H1 (cell line): ENCODE data around the gene COL2A1. TPM values are rescaled to one million over a fixed set of nuclear protein-coding genes. Genes with fewer than 3 reads are reported as not detected.
A peak's percentile ranks its signal among the peaks of the same experiment; 100 is the strongest.

Source experiments
- CTCF ChIA-PET: fragments of 300-600 bp; sonication (Branson Sonifier 250); formaldehyde crosslinking; loops from one replicate; lab custom pipeline; 2021; ENCODE audit not compliant: partially characterized antibody; lab: Charles Lee
- POLR2A ChIA-PET: fragments of 300-600 bp; sonication (Branson Sonifier 250); formaldehyde crosslinking; loops from one replicate; lab custom pipeline; 2021; ENCODE audit warnings: inconsistent platforms; ENCODE audit not compliant: partially characterized antibody; lab: Charles Lee
- DNase-seq, 2 experiments: peaks; one replicate each; pipeline versions ENCODE4 v3.0.0 to v3.0.0-alpha.2; 2010 to 2022; ENCODE audit warnings: low spot score in 2 of 2, low read depth in 1 of 2, mixed read lengths in 1 of 2
- FAIRE-seq: peaks from 2 replicates; lab custom pipeline; 2011; peaks lifted over from hg19 to GRCh38; lab: Jason Lieb, UNC
- H2AFZ ChIP-seq: 2 replicates; pipeline ENCODE4 v1.8.1; 2012; ENCODE audit warnings: low read length, inconsistent platforms
- H2AK5ac ChIP-seq: 2 replicates; pipeline ENCODE4 v1.6.1; 2013; ENCODE audit warnings: low read depth, low read length
- H2BK120ac ChIP-seq: replicated peaks from 2 replicates; pipeline ENCODE3; 2013; ENCODE audit warnings: low read depth, low read length, inconsistent platforms
- H2BK12ac ChIP-seq: 2 replicates; pipeline ENCODE4 v1.6.1; 2013; ENCODE audit warnings: low read depth, low read length
- H2BK15ac ChIP-seq: 2 replicates; pipeline ENCODE4 v1.6.1; 2013; ENCODE audit warnings: low read length
- H2BK20ac ChIP-seq: 2 replicates; pipeline ENCODE4 v1.6.1; 2013; ENCODE audit warnings: low read length
- H2BK5ac ChIP-seq: 2 replicates; pipeline ENCODE4 v1.6.1; 2013; ENCODE audit warnings: low read depth, low read length
- H3K14ac ChIP-seq: 2 replicates; pipeline ENCODE4 v1.6.1; 2013; ENCODE audit warnings: inconsistent platforms; ENCODE audit not compliant: insufficient read length
- H3K18ac ChIP-seq: 2 replicates; pipeline ENCODE4 v1.6.1; 2013; ENCODE audit warnings: low read length; ENCODE audit errors: extremely low read depth
- H3K23ac ChIP-seq: 2 replicates; pipeline ENCODE4 v1.6.1; 2013; ENCODE audit warnings: inconsistent platforms; ENCODE audit not compliant: insufficient read length
- H3K23me2 ChIP-seq: 2 replicates; pipeline ENCODE4 v1.6.1; 2013; ENCODE audit warnings: low read depth, low read length
- H3K27ac ChIP-seq: 2 replicates; pipeline ENCODE4 v1.6.1; 2011; ENCODE audit warnings: low read depth, low read length, inconsistent platforms
- H3K27me3 ChIP-seq, 4 experiments: replicated peaks in 1 of 4; 1 replicate in 1 of 4; 2 replicates in 3 of 4; pipeline versions ENCODE4 v1.6.1 to v1.8.1; 2011 to 2013; ENCODE audit warnings: low read length in 3 of 4, mild to moderate bottlenecking in 3 of 4, inconsistent platforms in 2 of 4, mixed read lengths in 2 of 4, moderate library complexity in 1 of 4; ENCODE audit not compliant: control insufficient read depth in 3 of 4, insufficient read depth in 3 of 4; ENCODE audit errors: extremely low read depth in 1 of 4
- H3K36me3 ChIP-seq, 4 experiments: 2 replicates each; pipeline versions ENCODE4 v1.6.1 to v1.8.1; 2011 to 2013; ENCODE audit warnings: mild to moderate bottlenecking in 4 of 4, low read length in 3 of 4, moderate library complexity in 2 of 4, control low read depth in 1 of 4, inconsistent platforms in 1 of 4; ENCODE audit not compliant: insufficient read depth in 4 of 4, control insufficient read depth in 2 of 4
- H3K4ac ChIP-seq: replicated peaks from 2 replicates; pipeline ENCODE3; 2013; ENCODE audit warnings: low read length, low read depth, mixed read lengths, inconsistent platforms; ENCODE audit not compliant: insufficient read length
- H3K4me1 ChIP-seq, 4 experiments: replicated peaks in 1 of 4; 1 replicate in 1 of 4; 2 replicates in 3 of 4; pipeline versions ENCODE4 v1.6.1 to v1.8.1; 2011 to 2013; ENCODE audit warnings: low read length in 3 of 4, inconsistent platforms in 2 of 4, mixed read lengths in 1 of 4; ENCODE audit not compliant: insufficient read depth in 4 of 4, control insufficient read depth in 3 of 4
- H3K4me2 ChIP-seq, 2 experiments: 2 replicates each; pipeline versions ENCODE4 v1.6.1 to v1.8.1; 2011 to 2013; ENCODE audit warnings: low read depth in 2 of 2, low read length in 2 of 2, control low read depth in 1 of 2, inconsistent platforms in 1 of 2, mild to moderate bottlenecking in 1 of 2; ENCODE audit not compliant: insufficient read depth in 1 of 2
- H3K4me3 ChIP-seq, 4 experiments: fragments of 200-600, 300-600 bp in 1 of 4; sonication (generic), shearing (Covaris generic), sonication (Bioruptor Twin) in 1 of 4; 2 replicates each; pipeline versions ENCODE4 v1.5.1 to v1.8.1; 2011 to 2016; ENCODE audit warnings: low read length in 4 of 4, low read depth in 3 of 4, control low read depth in 2 of 4, inconsistent platforms in 2 of 4, mild to moderate bottlenecking in 2 of 4, mixed read lengths in 1 of 4, moderate library complexity in 1 of 4; ENCODE audit not compliant: insufficient read depth in 2 of 4; ENCODE audit errors: extremely low read depth in 1 of 4
- H3K56ac ChIP-seq: replicated peaks from 2 replicates; pipeline ENCODE3; 2013; ENCODE audit warnings: low read depth, mild to moderate bottlenecking, mixed read lengths, low read length, inconsistent platforms; ENCODE audit not compliant: insufficient read length
- H3K79me1 ChIP-seq: 2 replicates; pipeline ENCODE4 v1.6.1; 2013; ENCODE audit warnings: low read depth, low read length, control low read depth
- H3K79me2 ChIP-seq, 2 experiments: 2 replicates each; pipeline versions ENCODE4 v1.6.1 to v1.8.1; 2012 to 2013; ENCODE audit warnings: low read length in 2 of 2, mild to moderate bottlenecking in 2 of 2, inconsistent platforms in 1 of 2; ENCODE audit not compliant: insufficient read depth in 2 of 2, control insufficient read depth in 1 of 2
- H3K9ac ChIP-seq, 4 experiments: replicated peaks in 1 of 4; 1 replicate in 1 of 4; 2 replicates in 3 of 4; pipeline versions ENCODE4 v1.6.1 to v1.8.1; 2011 to 2013; ENCODE audit warnings: low read depth in 3 of 4, low read length in 3 of 4, control low read depth in 2 of 4, mild to moderate bottlenecking in 2 of 4, moderate library complexity in 2 of 4, inconsistent platforms in 1 of 4; ENCODE audit errors: extremely low read depth in 1 of 4
- H3K9me3 ChIP-seq, 2 experiments: 2 replicates each; pipeline versions ENCODE4 v1.6.1 to v1.8.1; 2012 to 2013; ENCODE audit warnings: mild to moderate bottlenecking in 2 of 2, moderate library complexity in 2 of 2, control low read depth in 1 of 2, inconsistent platforms in 1 of 2, low read depth in 1 of 2, low read length in 1 of 2, mixed read lengths in 1 of 2; ENCODE audit not compliant: insufficient read depth in 2 of 2
- H4K20me1 ChIP-seq, 2 experiments: replicated peaks in 1 of 2; 2 replicates each; pipeline versions ENCODE3 to v1.8.1; 2011 to 2013; ENCODE audit warnings: inconsistent platforms in 2 of 2, low read length in 2 of 2, mild to moderate bottlenecking in 1 of 2; ENCODE audit not compliant: insufficient read depth in 2 of 2, control insufficient read depth in 1 of 2
- H4K5ac ChIP-seq: 2 replicates; pipeline ENCODE4 v1.6.1; 2013; ENCODE audit warnings: low read length, low read depth, mixed read lengths, inconsistent platforms; ENCODE audit not compliant: insufficient read length
- H4K8ac ChIP-seq: 2 replicates; pipeline ENCODE4 v1.8.0; 2013; ENCODE audit warnings: mild to moderate bottlenecking, moderate library complexity, low read length, inconsistent platforms; ENCODE audit not compliant: insufficient read depth; ENCODE audit errors: extremely low read depth
- H4K91ac ChIP-seq: replicated peaks from 2 replicates; pipeline ENCODE3; 2013; ENCODE audit warnings: low read length, mixed read lengths, inconsistent platforms; ENCODE audit not compliant: insufficient read length
- EZH2 ChIP-seq: fragments of 200-600 bp; sonication (generic); IDR thresholded peaks from 2 replicates; pipeline ENCODE4 v1.7.1; 2012; ENCODE audit warnings: low read depth, mild to moderate bottlenecking, moderate library complexity, low read length, inconsistent platforms; ENCODE audit not compliant: severe bottlenecking
- SIN3A ChIP-seq, 2 experiments: IDR thresholded peaks in 1 of 2; conservative IDR thresholded peaks in 1 of 2; 2 replicates each; pipeline ENCODE4 v1.6.1; 2011 to 2012; ENCODE audit warnings: low read length in 2 of 2, improper control_type of control experiment in 1 of 2, low read depth in 1 of 2, mild to moderate bottlenecking in 1 of 2
- WGBS, 2 experiments: shearing (Covaris generic) in 1 of 2; methylation state at CpG; one replicate each; pipeline versions ENCODE4 v1.1.6 to v1.1.7; 2013 to 2015; ENCODE audit warnings: low lambda C conversion rate in 2 of 2, mixed read lengths in 2 of 2, inconsistent platforms in 1 of 2, low coverage in 1 of 2, missing lambda C conversion rate in 1 of 2; ENCODE audit not compliant: insufficient replicate concordance in 2 of 2, insufficient coverage in 1 of 2, insufficient read length in 1 of 2; ENCODE audit errors: extremely low coverage in 1 of 2, missing lambda C conversion rate in 1 of 2; 5-methylcytosine and 5-hydroxymethylcytosine counted together
- polyA plus RNA-seq, 7 experiments: library from polyadenylated mRNA; depleted of rRNA in 3 of 7; stranded (reverse) in 5 of 7; unstranded in 2 of 7; fragments of >200 nt in 5 of 7; fragments of 200-250 nt in 2 of 7; gene quantifications; 1 replicate in 5 of 7; 2 replicates in 1 of 7; 4 replicates in 1 of 7; pipeline versions ENCODE4 v1.2.1 to v1.2.3, GENCODE V29; 2011 to 2013; ENCODE audit warnings: missing spikeins in 2 of 7, mixed read lengths in 2 of 7
- total RNA-seq: library from RNA; stranded (reverse); fragmentation: NEBNext Ultra II Directional; extraction: Animal tissue kit (Norgen Biotek cat#: 25700); gene quantifications from 2 replicates; pipeline ENCODE4 v1.2.1, GENCODE V29; 2021

COL2A1 gene
- total and polyA plus RNA-seq, 2 of the 8 experiments (the other 6 are each of a cell fraction or from before 2014, with no cell fraction given) = 4.2 to 14.6 TPM

DNA sequence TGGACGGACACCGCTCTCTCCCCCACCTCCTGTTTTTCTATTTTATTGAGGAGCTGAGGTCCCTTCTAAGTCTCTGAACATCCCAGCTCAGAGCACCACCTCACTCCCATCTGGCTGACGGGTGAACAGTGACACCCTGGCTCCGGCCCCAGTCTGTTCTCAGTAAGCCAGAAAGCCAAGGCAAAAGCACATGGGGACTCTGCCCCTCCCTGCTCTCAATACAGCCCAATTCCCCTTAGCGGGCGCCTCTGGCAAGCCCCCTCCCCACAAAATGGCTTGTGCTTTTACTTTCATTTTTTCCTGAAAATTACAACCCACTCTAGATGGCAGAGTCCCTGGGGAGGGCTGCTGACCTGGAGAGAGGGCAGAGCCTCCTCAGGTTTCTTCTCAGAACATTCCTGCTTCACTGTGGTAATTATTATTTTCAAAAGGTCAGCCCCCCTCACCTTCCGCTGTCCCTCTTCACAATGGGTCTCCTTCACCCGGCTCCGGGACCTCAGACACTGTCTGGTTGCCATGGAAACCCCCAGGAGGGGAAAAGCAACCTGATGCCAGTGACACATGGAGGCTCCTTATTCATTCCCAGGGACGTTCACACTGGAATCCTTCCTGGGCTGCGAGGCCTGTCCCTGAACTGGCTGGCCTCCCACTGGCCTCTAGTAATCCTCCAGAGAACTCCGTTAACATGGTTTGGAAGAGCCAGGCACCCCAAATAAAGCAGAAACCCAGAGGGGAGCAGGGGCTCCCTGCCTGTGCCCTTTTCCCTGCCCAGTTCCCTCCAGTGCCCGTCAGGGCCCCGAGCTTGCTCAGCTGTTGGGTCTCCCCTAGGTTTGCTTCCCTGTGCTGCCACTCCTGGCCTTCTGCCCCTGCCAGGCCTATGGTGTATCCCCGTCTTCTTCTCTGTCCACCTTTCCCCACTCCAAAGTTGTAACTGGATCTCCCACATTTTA lies 15.9 kb downstream of the COL2A1 start:
- no peaks in the 10 kb centered on the region for H3K36me3 ChIP-seq
- DNase-seq (peak in 1 of 2 experiments; percentile 60), FAIRE-seq (no peak)
- no peak overlapping the region for H2AFZ ChIP-seq
- H4K91ac ChIP-seq = no peak overlapping the region
- no peaks in the 10 kb centered on the region for H3K79me1 ChIP-seq
- no peak overlapping the region for H3K4ac ChIP-seq
- no peak overlapping the region for H2BK120ac ChIP-seq
- H3K56ac ChIP-seq = no peak overlapping the region
- H2AK5ac ChIP-seq = no peak overlapping the region
- H3K4me1 ChIP-seq = peaks cover 0 to 7% (median 3%) of the 10 kb centered on the region in 4 experiments; a peak in 4 of 7 replicates
- WGBS, 2 experiments = 63% methylated on average over 15 of the region's 15 CpGs; no CpG with 5 or more reads in 1 of the 2 experiments
- H4K8ac ChIP-seq = no peak overlapping the region; the same call in 1 of the 2 replicates
- CTCF ChIA-PET = interaction anchor here (1.1 to 1.5 kb wide), 2 partner anchors 25 to 42 kb away, joined by 3 to 9 read pairs; partner anchors contain the start of gene TMEM106C
- no peak overlapping the region for H2BK12ac ChIP-seq
- no peak overlapping the region for H3K9ac ChIP-seq
- H3K4me2 ChIP-seq = peak overlapping the region; percentile 15 to 16; a peak in 2 of 4 replicates
- no peak overlapping the region for H3K23ac ChIP-seq
- H3K79me2 ChIP-seq = no peaks in the 10 kb centered on the region
- H4K5ac ChIP-seq = no peak overlapping the region
- no peak overlapping the region for H3K4me3 ChIP-seq
- H2BK15ac ChIP-seq = no peak overlapping the region
- POLR2A ChIA-PET = interaction anchor here (1.1 kb wide), 1 partner anchor 34 kb away, joined by 3 read pairs; no protein-coding TSS in a partner anchor
- H2BK5ac ChIP-seq = no peak overlapping the region
- TF ChIP-seq SIN3A (conservative IDR thresholded peaks at IDR 0.05 in 1 of 2, IDR thresholded peaks at IDR 0.05 in 1 of 2; ENCODE audit: low read depth in 1 of 2, low read length in 2 of 2) (0 out of 4 replicates have a peak, but pooled peaks of 1 of the 2 experiments have one; percentile 40), EZH2 (no peak)
- H2BK20ac ChIP-seq = no peak overlapping the region
- H4K20me1 ChIP-seq = peaks cover 0 to 2% of the 10 kb centered on the region in 2 experiments
- no peak overlapping the region for H3K14ac ChIP-seq
- H3K23me2 ChIP-seq = no peaks in the 10 kb centered on the region; the same call in 1 of the 2 replicates
- no peaks in the 10 kb centered on the region for H3K9me3 ChIP-seq
- H3K27ac ChIP-seq = no peak overlapping the region
- no peak overlapping the region for H3K18ac ChIP-seq
- H3K27me3 ChIP-seq = peaks cover 0 to 13% (median 2%) of the 10 kb centered on the region in 4 experiments; a peak in 3 of 7 replicates
